BJ (cell line): ENCODE results near the gene IREB2. TPM values are rescaled to one million over a fixed set of nuclear protein-coding genes. Genes with fewer than 3 reads are reported as not detected.

Source experiments
- CTCF ChIA-PET: fragments of 350-600 bp; formaldehyde crosslinking; extraction: SDS; loops from one replicate; lab custom pipeline; 2021; ENCODE audit warnings: antibody characterized with exemption, inconsistent platforms; lab: Yijun Ruan, JAX
- POLR2A ChIA-PET: fragments of 300-600 bp; sonication (Branson Sonifier 250); formaldehyde crosslinking; extraction: SDS; loops from one replicate; lab custom pipeline; 2021; ENCODE audit warnings: antibody characterized with exemption; lab: Charles Lee
- DNase-seq: peaks from one replicate; pipeline ENCODE4 v3.0.0-alpha.2; 2011; ENCODE audit warnings: low read depth
- H3K27me3 ChIP-seq: 2 replicates; pipeline ENCODE4 v1.6.0; 2011; ENCODE audit warnings: low read length; ENCODE audit not compliant: control insufficient read depth, insufficient read depth
- H3K36me3 ChIP-seq: 2 replicates; pipeline ENCODE4 v1.5.1; 2011; ENCODE audit warnings: low read length; ENCODE audit not compliant: control insufficient read depth, insufficient read depth
- H3K4me3 ChIP-seq: 2 replicates; pipeline ENCODE4 v1.5.1; 2011; ENCODE audit warnings: low read depth, mild to moderate bottlenecking, control low read depth, low read length
- polyA plus RNA-seq: library from polyadenylated mRNA; depleted of rRNA; stranded (reverse); fragments of >200 nt; gene quantifications from 2 replicates; pipeline ENCODE4 v1.2.3, GENCODE V29; 2011
- TF ChIP-seq, protein P1 (sequence below): IDR thresholded peaks from 2 replicates; pipeline ENCODE4 v1.5.1; 2011; ENCODE audit warnings: low read depth, mild to moderate bottlenecking, control low read depth, inconsistent platforms, low read length, moderate library complexity; ENCODE audit not compliant: insufficient read depth

IREB2 gene
- polyA plus RNA-seq, 1 experiment, result 11.1 TPM

DNA sequence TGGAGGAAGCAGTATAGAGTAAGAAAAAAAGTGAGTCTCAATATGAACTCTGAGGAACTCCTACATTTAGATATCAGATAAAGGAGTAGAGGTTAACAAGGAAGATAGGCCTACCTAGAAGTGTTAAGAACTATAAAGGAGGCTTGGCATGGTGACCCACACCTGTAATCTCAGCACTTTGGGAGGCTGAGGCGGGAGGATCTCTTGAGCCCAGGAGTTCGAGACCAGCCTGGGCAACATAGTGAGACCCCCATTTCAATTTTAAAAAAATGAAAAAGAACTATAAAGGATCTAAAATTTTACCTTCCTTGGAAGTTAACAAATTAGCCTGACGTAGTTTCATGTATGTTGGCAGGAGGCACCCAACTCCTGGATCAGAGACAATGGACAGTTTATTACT is 14.5 kb downstream of the IREB2 start:
- Histone ChIP-seq H3K27me3 (no peaks in the 10 kb centered on the region), H3K36me3 (peaks cover 2% of the 10 kb centered on the region; the same call in 1 of the 2 replicates), H3K4me3 (no peak overlapping the region)
- ChIA-PET POLR2A (no interaction called here), CTCF (interaction anchor here (0.7 kb wide), 1 partner anchor 140 kb away, joined by 3 read pairs; no protein-coding TSS in a partner anchor)
- no peak for DNase-seq
- TF ChIP-seq, protein P1, sequence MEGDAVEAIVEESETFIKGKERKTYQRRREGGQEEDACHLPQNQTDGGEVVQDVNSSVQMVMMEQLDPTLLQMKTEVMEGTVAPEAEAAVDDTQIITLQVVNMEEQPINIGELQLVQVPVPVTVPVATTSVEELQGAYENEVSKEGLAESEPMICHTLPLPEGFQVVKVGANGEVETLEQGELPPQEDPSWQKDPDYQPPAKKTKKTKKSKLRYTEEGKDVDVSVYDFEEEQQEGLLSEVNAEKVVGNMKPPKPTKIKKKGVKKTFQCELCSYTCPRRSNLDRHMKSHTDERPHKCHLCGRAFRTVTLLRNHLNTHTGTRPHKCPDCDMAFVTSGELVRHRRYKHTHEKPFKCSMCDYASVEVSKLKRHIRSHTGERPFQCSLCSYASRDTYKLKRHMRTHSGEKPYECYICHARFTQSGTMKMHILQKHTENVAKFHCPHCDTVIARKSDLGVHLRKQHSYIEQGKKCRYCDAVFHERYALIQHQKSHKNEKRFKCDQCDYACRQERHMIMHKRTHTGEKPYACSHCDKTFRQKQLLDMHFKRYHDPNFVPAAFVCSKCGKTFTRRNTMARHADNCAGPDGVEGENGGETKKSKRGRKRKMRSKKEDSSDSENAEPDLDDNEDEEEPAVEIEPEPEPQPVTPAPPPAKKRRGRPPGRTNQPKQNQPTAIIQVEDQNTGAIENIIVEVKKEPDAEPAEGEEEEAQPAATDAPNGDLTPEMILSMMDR, result no peak

DNA sequence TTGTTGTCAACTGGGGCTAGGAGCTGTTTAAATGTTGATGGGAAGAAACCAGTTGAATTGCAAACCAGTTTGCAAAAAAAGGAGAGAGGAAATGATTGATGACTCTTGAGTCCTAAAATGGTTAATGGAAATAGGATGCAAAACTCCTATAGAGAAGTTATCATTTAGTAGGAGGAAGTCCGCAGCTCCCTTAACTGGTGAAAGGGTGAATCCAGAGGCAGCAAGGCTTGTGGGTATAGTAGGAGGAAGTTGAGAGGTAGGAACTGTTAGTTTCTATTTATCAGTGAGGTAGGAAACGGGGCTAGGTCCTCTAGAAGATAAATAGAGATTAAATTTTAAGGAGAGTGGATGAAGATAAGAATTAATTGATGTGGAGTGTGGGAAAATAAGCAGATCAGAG is 15.4 kb downstream of the IREB2 start:
- POLR2A ChIA-PET, result interaction anchor here (0.7 kb wide), 1 partner anchor 272 kb away, joined by 3 read pairs; no protein-coding TSS in a partner anchor
- TF ChIP-seq, protein P1, result no peak
- no peak overlapping the region for H3K4me3 ChIP-seq
- H3K36me3 ChIP-seq, result no peaks in the 10 kb centered on the region
- CTCF ChIA-PET, result no interaction called here
- no peaks in the 10 kb centered on the region for H3K27me3 ChIP-seq
- no peak for DNase-seq

DNA sequence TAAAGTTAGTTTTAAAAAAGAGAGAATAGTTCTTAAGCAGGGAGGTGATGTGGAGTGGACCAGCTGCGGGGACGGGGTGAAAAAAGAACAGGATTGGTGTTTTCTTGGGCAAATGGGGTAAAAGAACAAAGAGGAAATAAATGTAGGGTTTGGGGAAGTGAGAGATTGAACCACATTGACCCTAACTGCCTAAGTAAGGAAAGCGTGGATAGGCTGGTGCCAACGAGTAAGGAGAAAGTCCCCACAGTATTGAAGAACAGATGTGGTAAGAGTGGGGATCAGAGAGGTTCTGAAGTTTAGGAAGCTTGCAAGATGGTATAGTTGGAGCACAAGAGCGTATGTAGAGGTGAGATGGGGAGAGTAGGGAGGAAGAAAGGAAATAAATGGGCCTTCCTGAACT is 17.0 kb downstream of the IREB2 start:
- Histone ChIP-seq H3K36me3 (no peaks in the 10 kb centered on the region), H3K27me3 (no peaks in the 10 kb centered on the region), H3K4me3 (no peak overlapping the region)
- TF ChIP-seq, protein P1, result no peak
- no peak for DNase-seq
- ChIA-PET CTCF (no interaction called here), POLR2A (no interaction called here)

DNA sequence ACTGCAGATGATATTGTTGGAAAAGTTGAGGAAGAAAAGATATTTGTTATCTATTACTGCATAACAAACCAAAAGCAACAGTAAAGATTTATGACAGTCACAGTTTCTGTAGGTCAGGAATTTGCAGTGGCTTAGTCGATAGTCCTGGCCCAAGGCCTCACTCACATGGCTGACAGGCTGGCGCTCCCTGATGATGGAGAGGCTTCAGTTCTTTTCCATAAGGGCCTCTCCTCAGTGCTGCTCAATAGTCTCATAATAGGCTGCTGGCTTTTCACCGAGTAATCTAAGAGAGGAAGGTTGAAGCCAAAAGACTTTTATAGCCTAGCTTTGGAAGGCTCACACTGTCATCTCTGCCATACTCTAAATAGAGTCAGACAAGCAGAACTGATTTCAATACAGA is 17.7 kb downstream of the IREB2 start:
- DNase-seq, result no peak
- CTCF ChIA-PET, result no interaction called here
- POLR2A ChIA-PET, result no interaction called here
- Histone ChIP-seq H3K4me3 (no peak overlapping the region), H3K36me3 (no peaks in the 10 kb centered on the region), H3K27me3 (no peaks in the 10 kb centered on the region)
- TF ChIP-seq, protein P1, result no peak

DNA sequence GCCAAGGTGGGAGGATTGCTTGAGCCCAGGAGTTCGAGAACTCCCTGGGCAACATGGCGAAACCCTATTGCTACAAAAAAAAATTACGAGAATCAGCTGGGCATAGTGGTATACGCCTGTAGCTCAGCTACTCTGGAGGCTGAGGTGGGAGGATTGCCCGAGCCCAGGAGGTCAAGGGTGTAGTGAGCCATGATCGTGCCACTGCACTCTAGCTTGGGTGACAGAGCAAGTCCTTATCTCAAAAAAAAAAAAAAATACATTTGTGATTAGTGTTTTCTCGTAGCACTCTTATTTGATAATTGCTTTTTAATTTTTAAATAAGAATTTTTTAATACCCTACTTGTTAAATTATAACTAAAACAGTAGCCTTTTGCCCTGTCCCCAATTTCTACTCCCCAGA is 18.4 kb downstream of the IREB2 start:
- CTCF ChIA-PET, result interaction anchor here (1.4 kb wide), 1 partner anchor 18 kb away, joined by 3 read pairs; the partner anchor contains the start of gene IREB2
- no peaks in the 10 kb centered on the region for H3K27me3 ChIP-seq
- H3K36me3 ChIP-seq, result no peaks in the 10 kb centered on the region
- TF ChIP-seq, protein P1, result no peak
- POLR2A ChIA-PET, result no interaction called here
- H3K4me3 ChIP-seq, result no peak overlapping the region
- no peak for DNase-seq
